ENCODE measurements around the gene LRBA. TPM values are rescaled to one million over a fixed set of nuclear protein-coding genes. Genes with fewer than 3 reads are reported as not detected.

The LRBA gene
- polyA plus RNA-seq, 1 of the 3 experiments (the other 2 are of a cell fraction): 11.4 TPM

DNA sequence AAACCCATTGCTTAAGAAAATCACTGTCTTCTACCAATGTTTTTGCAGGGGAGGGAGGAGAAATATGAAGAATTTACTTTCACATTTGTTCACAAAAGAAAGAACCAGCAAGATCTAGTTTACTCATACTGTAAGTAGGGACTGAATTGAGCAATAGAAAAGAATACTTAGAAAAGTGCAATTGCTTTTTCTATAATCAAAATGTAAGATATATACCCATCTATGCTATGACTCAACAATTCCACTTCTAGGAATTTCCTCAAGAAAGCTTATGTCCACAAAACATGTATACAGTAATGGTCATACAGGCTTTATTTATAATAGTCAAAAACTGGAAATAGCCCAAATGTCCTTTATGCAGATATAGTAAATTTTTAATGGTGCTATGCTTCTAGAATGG is 196.4 kb downstream of the LRBA start:
- no peak overlapping the region for H2AFZ ChIP-seq (ENCODE audit: low read depth)
- no peak overlapping the region for H3K4me3 ChIP-seq (ENCODE audit: low read depth in 2 of 2, low read length in 1 of 2)
- DNase-seq: no peak
- H3K36me3 ChIP-seq (replicated peaks in 1 of 2; ENCODE audit: control insufficient read depth in 1 of 2, insufficient read depth in 2 of 2, low read length in 1 of 2): peaks cover 5 to 8% of the 10 kb centered on the region in 2 experiments
- H3K9me3 ChIP-seq: peaks cover 19% of the 10 kb centered on the region
- no peak overlapping the region for H3K27ac ChIP-seq (ENCODE audit: low read depth in 2 of 2, low read length in 1 of 2)
- no peaks in the 10 kb centered on the region for H3K79me2 ChIP-seq (ENCODE audit: insufficient read depth)
- no peaks in the 10 kb centered on the region for H3K9me2 ChIP-seq
- no peaks in the 10 kb centered on the region for H3K4me1 ChIP-seq (ENCODE audit: control insufficient read depth in 1 of 2, insufficient read depth in 2 of 2, low read depth in 1 of 2, low read length in 1 of 2)
- ChIA-PET POLR2A (no interaction called here), CTCF (no interaction called here)
- H3K27me3 ChIP-seq (ENCODE audit: insufficient read depth): no peaks in the 10 kb centered on the region
- H3F3A ChIP-seq (replicated peaks; ENCODE audit: insufficient read depth): peaks cover 15% of the 10 kb centered on the region
- no peak for TF ChIP-seq FOXJ3 (CRISPR knock-in tag; IDR thresholded peaks at IDR 0.05)
- no peak for TF ChIP-seq EZH2phosphoT487 (IDR thresholded peaks at IDR 0.05; ENCODE audit: borderline replicate concordance, low read depth)
- no peaks in the 10 kb centered on the region for H4K20me1 ChIP-seq (ENCODE audit: insufficient read depth)
- H3K4me2 ChIP-seq: no peak overlapping the region
- H3K9ac ChIP-seq: no peak overlapping the region

DNA sequence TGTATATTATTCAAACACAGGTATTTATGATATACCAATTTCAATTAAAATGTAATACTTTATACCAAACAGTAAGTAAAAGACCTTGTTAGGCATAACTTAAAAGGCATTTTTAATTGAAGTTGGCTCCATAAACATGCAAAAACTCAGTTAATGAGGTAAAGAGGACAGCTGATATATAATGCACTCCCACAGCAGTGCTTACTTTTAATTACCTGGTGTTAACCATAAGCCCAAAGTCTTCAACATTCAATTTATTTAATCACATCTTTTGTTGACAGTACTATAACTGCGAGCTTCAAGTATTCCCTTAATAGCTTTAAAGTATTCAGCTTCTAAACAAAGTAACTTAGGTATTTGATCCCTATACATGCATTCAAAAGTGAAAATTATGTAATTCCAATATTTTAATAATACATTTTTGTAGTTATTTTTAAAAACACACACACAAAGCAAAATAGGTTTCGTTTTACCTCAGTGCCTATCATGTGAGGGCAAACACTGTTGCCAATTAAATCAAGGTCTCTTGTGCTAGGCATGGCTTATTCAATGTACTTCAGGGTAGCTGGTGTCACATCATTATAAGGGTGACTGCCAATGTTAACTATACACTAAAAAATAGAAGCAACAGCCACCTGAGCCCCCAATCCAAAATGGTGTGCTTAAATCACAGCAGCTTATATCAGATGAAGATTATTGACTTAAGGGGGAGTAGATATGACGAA is 197.1 kb downstream of the LRBA start:
- H3K79me2 ChIP-seq (ENCODE audit: insufficient read depth): no peaks in the 10 kb centered on the region
- ChIA-PET CTCF (no interaction called here), POLR2A (no interaction called here)
- H3K27ac ChIP-seq (ENCODE audit: low read depth in 2 of 2, low read length in 1 of 2): no peak overlapping the region
- H4K20me1 ChIP-seq (ENCODE audit: insufficient read depth): no peaks in the 10 kb centered on the region
- no peaks in the 10 kb centered on the region for H3K4me1 ChIP-seq (ENCODE audit: control insufficient read depth in 1 of 2, insufficient read depth in 2 of 2, low read depth in 1 of 2, low read length in 1 of 2)
- no peak overlapping the region for H3K9ac ChIP-seq
- H3K9me2 ChIP-seq: no peaks in the 10 kb centered on the region
- H3K36me3 ChIP-seq (replicated peaks in 1 of 2; ENCODE audit: control insufficient read depth in 1 of 2, insufficient read depth in 2 of 2, low read length in 1 of 2): peaks cover 5 to 8% of the 10 kb centered on the region in 2 experiments
- TF ChIP-seq FOXJ3 (CRISPR knock-in tag; IDR thresholded peaks at IDR 0.05): no peak
- TF ChIP-seq, protein P1, sequence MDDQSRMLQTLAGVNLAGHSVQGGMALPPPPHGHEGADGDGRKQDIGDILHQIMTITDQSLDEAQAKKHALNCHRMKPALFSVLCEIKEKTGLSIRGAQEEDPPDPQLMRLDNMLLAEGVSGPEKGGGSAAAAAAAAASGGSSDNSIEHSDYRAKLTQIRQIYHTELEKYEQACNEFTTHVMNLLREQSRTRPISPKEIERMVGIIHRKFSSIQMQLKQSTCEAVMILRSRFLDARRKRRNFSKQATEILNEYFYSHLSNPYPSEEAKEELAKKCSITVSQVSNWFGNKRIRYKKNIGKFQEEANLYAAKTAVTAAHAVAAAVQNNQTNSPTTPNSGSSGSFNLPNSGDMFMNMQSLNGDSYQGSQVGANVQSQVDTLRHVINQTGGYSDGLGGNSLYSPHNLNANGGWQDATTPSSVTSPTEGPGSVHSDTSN (IDR thresholded peaks at IDR 0.05): no peak
- TF ChIP-seq RAD21 (IDR thresholded peaks at IDR 0.05; ENCODE audit: low read length): no peak
- no peak for TF ChIP-seq TAF1 (IDR thresholded peaks at IDR 0.05; ENCODE audit: borderline replicate concordance, low read depth, low read length)
- TF ChIP-seq GABPA (IDR thresholded peaks at IDR 0.05; ENCODE audit: low read depth): no peak
- TF ChIP-seq MXI1 (IDR thresholded peaks at IDR 0.05; ENCODE audit: low read depth, low read length): no peak
- no peak for TF ChIP-seq FOSL2 (IDR thresholded peaks at IDR 0.05; ENCODE audit: borderline replicate concordance, low read depth)
- TF ChIP-seq EP300 (IDR thresholded peaks at IDR 0.05; ENCODE audit: borderline replicate concordance in 1 of 2, low read depth in 1 of 2, low read length in 1 of 2): no peak
- H2AFZ ChIP-seq (ENCODE audit: low read depth): no peak overlapping the region
- H3K27me3 ChIP-seq (ENCODE audit: insufficient read depth): no peaks in the 10 kb centered on the region
- H3F3A ChIP-seq (replicated peaks; ENCODE audit: insufficient read depth): peaks cover 15% of the 10 kb centered on the region
- H3K9me3 ChIP-seq: peaks cover 19% of the 10 kb centered on the region
- H3K4me3 ChIP-seq (ENCODE audit: low read depth in 2 of 2, low read length in 1 of 2): no peak overlapping the region
- H3K4me2 ChIP-seq: no peak overlapping the region
- WGBS (ENCODE audit: low lambda C conversion rate): 92% methylated on average over 3 of the region's 3 CpGs
- DNase-seq: no peak

DNA sequence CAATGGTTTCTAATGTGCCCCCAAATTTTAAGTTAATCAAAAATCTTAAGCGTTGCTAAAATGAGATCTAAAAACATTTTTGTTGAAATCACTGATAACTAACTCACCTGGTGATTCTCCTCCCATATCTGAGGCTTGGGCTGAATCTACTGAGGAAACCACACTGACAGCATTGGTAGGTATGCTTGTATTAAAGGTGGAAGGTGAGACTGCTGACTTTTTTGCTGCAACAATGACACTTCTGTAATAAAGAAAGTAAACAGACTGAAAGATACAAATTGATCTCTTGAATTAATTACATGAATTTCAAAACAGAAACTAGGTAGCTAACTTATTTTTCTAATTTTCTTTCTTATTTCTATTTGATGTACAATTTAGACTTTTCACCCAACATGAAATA is 198.1 kb downstream of the LRBA start:
- peaks cover 15% of the 10 kb centered on the region for H3F3A ChIP-seq (replicated peaks; ENCODE audit: insufficient read depth)
- TF ChIP-seq FOXM1 (IDR thresholded peaks at IDR 0.05; ENCODE audit: low read depth) (no peak), YY1 (IDR thresholded peaks at IDR 0.05; ENCODE audit: low read depth) (no peak), EP300 (IDR thresholded peaks at IDR 0.05; ENCODE audit: borderline replicate concordance in 1 of 2, low read depth in 1 of 2, low read length in 1 of 2) (no peak), SMC3 (IDR thresholded peaks at IDR 0.05; ENCODE audit: low read depth, low read length) (no peak), JUND (IDR thresholded peaks at IDR 0.05) (no peak), FOXJ3 (CRISPR knock-in tag; IDR thresholded peaks at IDR 0.05) (no peak)
- H3K4me2 ChIP-seq: no peak overlapping the region
- no peaks in the 10 kb centered on the region for H4K20me1 ChIP-seq (ENCODE audit: insufficient read depth)
- H3K27ac ChIP-seq (ENCODE audit: low read depth in 2 of 2, low read length in 1 of 2): no peak overlapping the region
- no peak overlapping the region for H2AFZ ChIP-seq (ENCODE audit: low read depth)
- ChIA-PET POLR2A (no interaction called here), CTCF (no interaction called here)
- H3K4me3 ChIP-seq (ENCODE audit: low read depth in 2 of 2, low read length in 1 of 2): no peak overlapping the region
- H3K36me3 ChIP-seq (replicated peaks in 1 of 2; ENCODE audit: control insufficient read depth in 1 of 2, insufficient read depth in 2 of 2, low read length in 1 of 2): peaks cover 5 to 8% of the 10 kb centered on the region in 2 experiments
- no peaks in the 10 kb centered on the region for H3K27me3 ChIP-seq (ENCODE audit: insufficient read depth)
- H3K9me3 ChIP-seq: peaks cover 19% of the 10 kb centered on the region
- 98% methylated on average over 1 of the region's 1 CpG for WGBS (ENCODE audit: low lambda C conversion rate)
- no peak overlapping the region for H3K9ac ChIP-seq
- no peaks in the 10 kb centered on the region for H3K4me1 ChIP-seq (ENCODE audit: control insufficient read depth in 1 of 2, insufficient read depth in 2 of 2, low read depth in 1 of 2, low read length in 1 of 2)
- no peak for DNase-seq
- H3K9me2 ChIP-seq: no peaks in the 10 kb centered on the region
- H3K79me2 ChIP-seq (ENCODE audit: insufficient read depth): no peaks in the 10 kb centered on the region

All from SK-N-SH (cell line).